Stimulated activated CD4-positive, alpha-beta T cell treated with anti-CD3 and anti-CD28 coated beads, Interleukin-1b, Interleukin-23, amount 100 ng/mL, for 4 hours (primary cell): ENCODE data around the gene CTSD.

ENCODE experiments used
- DNase-seq, 2 donors: peaks; one replicate each; pipeline ENCODE4 v3.0.0-alpha.2; 2020; ENCODE audit warnings: low read depth in 2 of 2

Gene CTSD

DNA sequence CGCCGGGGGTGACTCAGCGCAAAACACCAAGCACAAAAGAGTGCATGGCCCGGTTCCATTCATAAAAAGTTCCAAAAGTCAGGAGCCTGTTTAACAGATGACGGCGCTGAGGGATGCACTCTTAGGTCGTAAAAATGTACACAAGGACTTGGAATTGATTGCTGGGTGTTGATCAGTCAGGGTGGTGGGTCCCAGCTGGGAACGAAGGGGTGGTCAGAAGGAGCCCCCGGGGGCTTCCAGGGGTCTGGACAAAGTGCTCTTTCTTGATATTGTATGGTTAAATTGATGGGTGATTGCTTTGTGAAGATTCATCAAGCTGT is 34.1 kb downstream of the CTSD start:
- no peak for DNase-seq

DNA sequence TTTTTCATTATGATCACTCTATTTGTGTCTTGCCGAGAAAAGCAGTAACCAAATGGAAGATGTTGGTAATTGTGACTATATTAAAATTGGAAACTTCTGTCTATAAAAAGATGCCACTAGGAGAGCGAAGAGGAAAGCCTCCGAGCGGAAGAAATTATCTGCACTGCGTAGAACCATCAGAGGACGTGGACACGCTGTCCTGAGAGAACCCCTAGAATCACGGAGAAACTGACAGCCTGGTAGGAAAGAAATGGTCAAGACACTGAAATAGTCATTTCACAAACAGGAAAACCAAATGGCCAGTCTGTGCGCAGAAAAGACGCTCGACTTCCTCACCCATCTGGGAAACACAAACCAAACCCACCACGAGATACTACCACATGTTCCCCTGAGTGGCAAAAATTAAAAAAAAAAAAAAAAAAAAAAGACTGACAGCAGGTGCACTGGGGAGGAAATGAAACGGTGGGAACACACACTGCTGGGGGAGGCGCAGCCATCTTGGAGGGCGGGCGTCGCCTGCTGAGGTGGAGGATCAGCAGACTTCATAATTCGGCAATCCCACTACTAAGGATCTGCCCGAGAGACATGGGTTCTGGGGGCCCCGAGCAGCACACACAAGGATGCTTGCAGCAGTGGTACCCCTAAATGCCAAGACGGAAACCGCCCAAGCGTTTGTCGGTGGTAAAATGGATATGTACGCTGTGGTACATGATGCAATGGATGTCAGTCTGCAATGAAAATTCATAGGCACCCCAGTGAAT is 34.6 kb downstream of the CTSD start:
- no peak for DNase-seq

DNA sequence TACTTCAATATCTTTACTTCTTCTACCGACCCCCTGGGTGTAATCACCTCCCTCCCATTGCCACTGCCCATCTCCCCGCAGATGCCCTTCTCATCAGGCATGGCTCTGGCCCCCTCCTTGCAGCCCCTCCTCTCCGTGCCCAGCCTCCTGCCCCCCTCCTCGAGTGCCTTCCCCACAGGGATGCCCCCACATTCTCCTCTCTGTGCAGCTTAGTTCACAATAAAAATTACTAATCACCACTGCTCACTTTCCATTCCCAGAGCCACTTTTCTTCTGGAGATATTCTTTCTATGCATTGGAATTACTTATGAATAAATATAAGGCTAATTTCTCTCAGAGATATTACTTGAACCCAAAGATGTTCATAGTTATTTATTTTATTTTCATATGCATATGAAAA is 35.4 kb downstream of the CTSD start:
- no peak for DNase-seq

DNA sequence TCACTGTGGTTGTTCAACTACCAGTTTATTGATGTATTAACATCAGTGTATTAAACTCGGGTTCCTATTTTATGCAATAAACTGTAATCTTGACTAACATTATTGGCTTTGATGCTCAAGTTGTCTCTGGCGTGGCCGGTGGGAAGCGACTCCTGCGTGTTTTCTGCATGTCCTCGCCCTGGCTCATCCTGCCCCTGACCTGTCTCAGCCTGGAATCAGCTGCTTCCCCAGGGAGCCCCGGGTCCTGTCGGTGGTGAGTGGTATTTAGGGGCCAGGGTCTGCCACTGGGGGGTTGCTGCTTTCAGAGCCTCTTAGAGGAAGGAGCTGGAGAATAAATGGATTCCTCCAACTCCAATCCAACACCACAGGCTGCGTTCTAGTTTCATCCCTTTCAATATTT is 35.9 kb downstream of the CTSD start:
- no peak for DNase-seq

DNA sequence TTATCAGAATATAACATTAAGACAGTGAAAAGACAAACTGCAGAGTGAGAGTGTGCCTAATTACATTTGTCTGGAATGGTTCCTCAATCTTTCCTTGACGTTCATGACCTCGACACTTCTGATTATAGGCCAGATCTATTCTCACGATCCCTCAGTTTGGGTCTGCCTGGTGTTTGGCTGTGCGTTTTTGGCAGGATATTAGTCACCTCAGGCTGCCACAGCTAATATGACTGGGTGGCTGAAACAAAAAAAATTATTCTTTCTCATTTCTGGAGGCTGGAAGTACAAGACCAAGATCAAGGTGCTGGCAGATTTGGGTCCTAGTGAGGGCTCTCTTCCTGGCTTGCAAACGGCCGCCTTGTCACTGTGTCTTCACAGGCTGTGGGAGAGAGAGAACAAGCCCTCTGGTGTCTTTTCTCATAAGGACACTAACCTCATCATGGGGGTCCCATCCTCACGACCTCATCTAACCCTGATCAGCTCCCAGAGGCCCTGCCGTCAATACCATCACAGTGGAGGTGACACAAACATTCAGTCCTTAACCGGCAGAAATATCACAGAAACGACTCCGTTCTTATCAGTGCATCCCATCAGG is 36.5 kb downstream of the CTSD start:
- DNase-seq = no peak

DNA sequence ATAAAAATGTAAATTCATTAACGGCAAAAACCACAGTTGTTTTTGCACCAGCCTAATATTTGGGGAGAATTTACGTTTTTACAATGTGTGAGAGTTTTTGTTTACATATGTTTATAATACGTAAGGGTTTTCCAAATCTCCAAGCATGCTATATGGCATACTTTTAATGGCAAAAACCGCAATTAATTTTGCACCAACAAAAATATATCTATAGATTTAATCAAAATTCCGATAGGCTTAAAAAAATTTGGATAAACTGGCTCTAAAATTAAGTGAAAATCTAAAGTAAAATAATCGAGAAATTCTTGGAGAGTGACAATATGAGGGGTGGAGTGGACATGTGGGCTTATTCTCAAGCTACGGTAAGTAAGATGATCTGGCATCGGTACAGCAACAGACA is 43.9 kb downstream of the CTSD start:
- no peak for DNase-seq

DNA sequence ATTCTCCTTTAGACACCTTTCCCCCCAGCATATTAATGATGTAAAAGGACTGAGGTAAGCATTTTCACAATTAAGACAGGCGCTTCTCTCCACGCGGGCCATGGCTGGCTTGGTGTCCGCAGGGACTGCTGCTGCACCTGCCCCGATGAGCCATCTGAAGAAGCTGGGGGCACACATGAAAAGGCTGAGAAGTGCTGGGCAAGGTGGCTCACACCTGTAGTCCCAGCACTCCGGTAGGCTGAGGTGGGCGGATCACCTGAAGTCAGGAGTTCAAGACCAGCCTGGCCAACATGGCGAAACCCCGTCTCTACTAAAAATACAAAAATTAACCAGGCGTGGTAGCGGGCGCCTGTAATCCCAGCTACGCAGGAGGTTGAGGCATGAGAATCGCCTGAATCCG is 45.4 kb downstream of the CTSD start:
- no peak for DNase-seq

DNA sequence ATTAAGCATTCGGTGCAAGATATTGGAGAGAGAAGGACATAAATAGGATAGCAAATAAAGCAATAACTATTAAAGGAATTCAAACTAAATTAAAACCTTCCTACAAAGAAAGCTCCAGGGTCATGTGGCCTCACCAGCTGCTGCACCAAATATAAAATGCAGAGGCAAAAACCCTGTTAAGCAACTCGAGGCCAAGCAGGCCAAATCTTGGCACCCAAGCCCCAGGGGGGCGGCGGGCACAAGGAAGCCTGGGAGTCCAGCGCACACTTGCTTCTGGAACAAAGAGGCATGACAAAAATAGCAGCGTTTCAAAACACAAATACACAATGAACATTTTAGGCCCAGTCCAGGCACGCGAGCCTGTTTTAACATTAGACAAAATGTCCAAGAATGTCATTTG is 46.0 kb downstream of the CTSD start:
- no peak for DNase-seq

DNA sequence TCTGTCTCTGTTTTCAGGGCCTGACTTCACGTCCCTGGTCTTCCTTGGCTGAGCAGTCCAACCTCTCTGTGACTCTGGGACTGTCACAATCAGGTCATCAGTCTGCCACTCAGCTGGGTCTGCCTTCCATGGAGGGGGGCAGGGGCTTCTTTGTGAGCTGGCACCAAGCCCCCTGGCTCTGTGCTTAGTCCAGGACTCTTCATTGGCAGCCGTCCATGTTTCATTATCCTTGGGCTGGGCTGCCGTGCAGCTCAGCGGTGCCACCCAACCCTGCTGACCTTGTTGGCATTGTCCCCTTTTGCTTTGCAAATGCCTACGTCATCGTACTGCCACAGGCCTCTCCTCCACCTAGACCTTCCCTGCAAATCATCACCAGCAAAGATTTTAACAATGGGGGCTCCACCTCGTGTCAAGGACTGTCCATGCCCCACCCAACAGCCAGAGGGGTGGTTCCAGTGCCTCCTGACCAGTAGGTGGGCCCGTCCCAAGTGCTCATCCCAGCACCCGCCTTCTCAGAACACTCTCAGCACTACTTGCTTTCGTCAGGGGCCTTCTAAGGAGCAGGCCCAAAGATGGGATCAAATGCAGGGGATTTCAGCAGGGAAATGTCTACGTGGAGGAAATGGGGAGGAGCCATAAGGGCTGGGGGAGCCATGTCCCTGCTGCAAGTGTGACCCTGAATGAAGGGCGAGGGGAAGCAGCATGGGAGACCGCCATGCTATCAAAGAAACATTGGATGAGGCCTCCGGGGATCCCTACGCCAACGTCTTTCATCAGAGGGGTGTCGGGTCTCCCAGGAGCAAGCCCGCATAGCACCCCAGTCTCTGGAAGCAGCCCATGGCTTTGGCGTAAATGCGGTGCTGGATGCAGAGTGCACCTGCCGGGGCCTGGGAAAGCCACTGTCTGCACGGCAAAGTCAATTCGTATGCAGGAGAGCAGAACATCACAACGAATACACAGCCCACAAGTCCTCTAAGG is 48.5 kb downstream of the CTSD start:
- DNase-seq = no peak

DNA sequence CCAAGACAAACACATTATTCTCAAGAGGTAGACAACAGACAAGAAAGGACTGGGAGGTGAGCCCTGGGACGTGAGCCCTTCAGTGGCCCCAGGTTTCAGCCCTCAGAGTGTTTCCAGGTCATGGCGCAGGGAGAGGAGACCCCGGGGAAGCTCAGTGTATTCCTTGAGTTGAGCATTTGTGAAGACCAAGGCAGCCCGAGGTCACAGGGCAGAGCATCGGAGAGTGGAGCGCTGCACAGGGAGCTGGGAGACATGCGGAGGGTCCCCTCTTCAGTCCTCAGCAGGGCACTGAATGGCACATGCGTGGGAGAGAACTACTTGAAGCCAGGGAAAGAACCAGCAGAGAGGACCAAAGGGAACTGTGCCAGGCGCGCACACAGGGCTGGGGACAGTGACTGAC is 55.0 kb downstream of the CTSD start:
- DNase-seq = no peak

DNA sequence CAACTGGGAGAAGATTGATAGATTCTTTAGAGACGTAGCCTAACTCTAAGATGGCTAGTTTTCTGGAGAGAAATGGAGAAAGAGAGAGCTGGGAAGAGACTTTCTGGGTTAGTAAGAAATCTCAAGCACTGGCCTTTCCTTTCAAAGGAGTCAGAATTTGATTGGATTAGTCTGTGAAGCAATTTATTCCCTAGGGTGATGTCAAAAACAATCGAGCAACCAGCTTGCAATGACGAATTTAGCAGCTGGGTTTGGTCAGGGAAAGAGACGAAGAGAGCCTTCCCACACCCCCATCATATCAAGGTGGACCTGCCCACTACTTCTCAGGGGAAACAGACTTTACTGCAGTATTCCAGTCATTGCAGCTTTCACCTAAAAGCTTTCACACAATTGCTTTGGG is 56.0 kb downstream of the CTSD start:
- no peak for DNase-seq

DNA sequence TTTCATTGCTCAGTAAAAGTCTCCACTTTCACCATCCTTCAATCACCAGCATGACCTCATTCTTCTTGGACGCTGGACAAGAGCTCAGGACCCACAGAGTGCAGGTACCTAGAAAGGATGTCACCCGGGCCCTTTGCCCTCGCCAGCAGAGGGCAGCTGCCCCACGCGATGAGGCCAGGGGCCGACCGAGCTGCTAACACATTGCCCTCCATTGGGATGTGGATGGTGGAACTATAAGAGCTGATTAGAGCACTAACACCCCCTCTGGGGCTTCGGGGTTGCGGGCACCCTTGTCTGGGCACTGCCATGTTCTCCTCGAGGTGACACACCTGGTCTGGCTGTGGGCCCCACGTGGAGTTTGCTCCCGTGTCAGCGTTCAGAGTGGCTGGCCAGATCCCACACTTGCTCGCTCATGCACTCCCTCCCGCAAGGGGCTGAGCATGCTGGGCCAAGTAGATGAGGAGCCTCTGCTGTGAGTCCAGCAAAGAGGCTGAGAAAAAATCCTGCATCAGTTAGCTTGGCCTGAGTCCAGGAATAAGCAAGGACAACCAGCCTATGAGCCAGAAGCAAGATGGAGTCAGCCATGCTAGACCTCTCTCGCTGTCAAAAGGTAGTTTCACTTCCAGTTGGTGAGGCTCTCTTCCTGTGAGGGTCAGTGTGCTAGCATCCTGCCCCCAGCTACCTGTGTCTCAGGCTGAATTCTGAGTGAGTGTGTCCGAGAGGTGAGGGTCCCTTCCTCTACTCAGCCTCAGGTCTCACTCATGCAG is 56.9 kb downstream of the CTSD start:
- DNase-seq = no peak

DNA sequence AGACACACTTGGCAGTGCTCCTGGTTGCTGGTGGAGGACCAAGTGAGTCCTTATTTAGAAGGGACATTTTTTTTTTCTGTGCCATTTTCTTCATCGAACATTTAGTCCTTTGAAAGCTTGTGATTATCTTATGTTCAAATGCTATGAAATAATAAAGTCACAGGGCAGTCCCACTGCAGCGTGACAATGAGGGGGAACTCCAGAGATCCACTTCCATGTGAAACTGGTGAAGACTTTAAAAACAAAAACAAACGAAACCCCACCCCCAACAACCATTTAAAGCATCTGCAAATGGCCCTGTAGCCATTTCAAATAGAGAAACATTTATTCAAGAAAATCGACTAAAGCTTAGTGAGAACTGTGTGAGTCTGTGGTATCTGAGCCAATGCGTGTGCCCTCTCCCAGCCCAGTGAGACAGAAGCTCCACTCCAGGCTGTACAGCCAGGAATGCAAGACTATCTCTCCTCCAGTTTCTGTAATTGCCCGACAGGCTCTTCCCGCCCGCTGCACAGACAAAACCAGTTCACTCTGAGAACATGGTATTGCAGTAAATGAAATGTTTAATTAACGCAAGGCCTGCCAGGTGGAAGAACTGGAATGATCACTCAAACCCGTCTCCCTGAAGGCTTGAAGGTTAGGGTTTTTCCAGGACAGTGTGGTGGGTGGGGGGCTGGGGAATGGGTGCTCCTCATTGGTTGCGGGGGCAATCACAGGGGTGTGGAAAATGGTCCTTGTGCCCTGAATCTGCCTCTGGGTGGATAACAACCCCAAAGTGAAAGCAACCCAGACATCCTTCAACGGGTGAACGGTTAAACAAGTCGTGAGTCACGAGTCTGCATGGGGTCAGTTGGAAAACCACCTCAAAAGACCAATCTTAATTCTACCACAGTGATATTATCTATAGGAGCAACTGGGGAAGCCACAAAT is 58.3 kb downstream of the CTSD start:
- DNase-seq = no peak

DNA sequence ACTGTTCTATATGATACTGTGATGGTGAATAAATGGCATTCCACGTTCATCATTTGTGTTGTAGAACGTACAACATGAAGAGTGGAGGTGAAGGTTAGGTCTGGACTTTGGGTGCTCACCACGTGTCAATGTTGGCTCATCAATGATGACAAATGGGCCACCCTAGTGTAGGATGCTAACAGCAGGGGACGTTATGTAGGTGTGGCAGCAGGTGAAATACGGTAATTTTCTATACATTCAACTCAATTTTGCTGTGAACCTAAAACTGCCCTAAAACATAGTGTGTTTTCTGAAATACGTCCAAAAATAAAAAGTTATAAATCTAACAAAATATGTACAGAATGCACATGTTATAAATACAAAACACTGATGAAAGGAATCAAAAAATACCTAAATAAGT is 60.6 kb downstream of the CTSD start:
- DNase-seq = no peak
